ENCODE data around the gene CDK5RAP3. TPM values are rescaled to one million over a fixed set of nuclear protein-coding genes. Genes with fewer than 3 reads are reported as not detected.

CDK5RAP3 gene
- total RNA-seq, 2 donors from 2014 or later = 125 to 192 TPM

GRCh38 chr17:47990962-47991731, 20.2 kb downstream of the CDK5RAP3 start:
- TF ChIP-seq CTCF (IDR thresholded peaks at IDR 0.05) = no peak
- no peak for ATAC-seq (ENCODE audit: insufficient number of reproducible peaks, low FRiP score, low read depth)
- no peaks in the 10 kb centered on the region for H3K27me3 ChIP-seq (replicated peaks; ENCODE audit: insufficient read depth)
- H3K36me3 ChIP-seq = no peaks in the 10 kb centered on the region
- peaks cover 4 to 9% of the 10 kb centered on the region in 2 donors for H3K4me1 ChIP-seq (ENCODE audit: control insufficient read depth in 1 of 2, low read depth in 2 of 2)
- H3K9me3 ChIP-seq = no peaks in the 10 kb centered on the region
- no peak overlapping the region for H3K4me3 ChIP-seq
- no peak overlapping the region for H3K27ac ChIP-seq
- DNase-seq (ENCODE audit: low spot score) = no peak

- ATAC-seq (ENCODE audit: insufficient number of reproducible peaks, low FRiP score, low read depth) = no peak
- Histone ChIP-seq H3K9me3 (no peaks in the 10 kb centered on the region), H3K27ac (no peak overlapping the region), H3K4me3 (no peak overlapping the region), H3K4me1 (ENCODE audit: control insufficient read depth in 1 of 2, low read depth in 2 of 2) (peaks cover 4 to 7% of the 10 kb centered on the region in 2 donors), H3K36me3 (no peaks in the 10 kb centered on the region), H3K27me3 (replicated peaks; ENCODE audit: insufficient read depth) (no peaks in the 10 kb centered on the region)
- no peak for TF ChIP-seq CTCF (IDR thresholded peaks at IDR 0.05)
- no peak for DNase-seq (ENCODE audit: low spot score)
These were observed 21.3 kb downstream of the CDK5RAP3 start for GRCh38 chr17:47992216-47992615.

GRCh38 chr17:47993031-47993564, 22.2 kb downstream of the CDK5RAP3 start:
- Histone ChIP-seq H3K27me3 (replicated peaks; ENCODE audit: insufficient read depth) (no peaks in the 10 kb centered on the region), H3K4me1 (ENCODE audit: control insufficient read depth in 1 of 2, low read depth in 2 of 2) (no peaks in the 10 kb centered on the region), H3K27ac (no peak overlapping the region), H3K4me3 (no peak overlapping the region), H3K36me3 (no peaks in the 10 kb centered on the region), H3K9me3 (no peaks in the 10 kb centered on the region)
- no peak for TF ChIP-seq CTCF (IDR thresholded peaks at IDR 0.05)
- DNase-seq (ENCODE audit: low spot score) = no peak
- ATAC-seq (ENCODE audit: insufficient number of reproducible peaks, low FRiP score, low read depth) = no peak

- ATAC-seq (ENCODE audit: insufficient number of reproducible peaks, low FRiP score, low read depth) = no peak
These were observed 23.1 kb downstream of the CDK5RAP3 start for GRCh38 chr17:47993964-47994363.

More at GRCh38 chr17:47993964-47994363, 23.1 kb downstream of the CDK5RAP3 start:
- no peak overlapping the region for H3K4me3 ChIP-seq
- no peaks in the 10 kb centered on the region for H3K36me3 ChIP-seq
- TF ChIP-seq CTCF (IDR thresholded peaks at IDR 0.05) = no peak
- H3K4me1 ChIP-seq (ENCODE audit: control insufficient read depth in 1 of 2, low read depth in 2 of 2) = no peaks in the 10 kb centered on the region
- no peaks in the 10 kb centered on the region for H3K9me3 ChIP-seq
- H3K27me3 ChIP-seq (replicated peaks; ENCODE audit: insufficient read depth) = no peaks in the 10 kb centered on the region
- no peak for DNase-seq (ENCODE audit: low spot score)
- H3K27ac ChIP-seq = no peak overlapping the region

All from thoracic aorta (tissue), 2 donors.